Activated T-helper 2 cell treated with anti-CD3 and anti-CD28 coated beads, Interferon-gamma antibody, Interleukin-2, Interleukin-4, amounts not matched to agents 10 μg/mL and 5 μg/mL and 100 μg/mL, durations not matched to agents 14 hours and 24 hours and 36 hours (primary cell): Measurements from ENCODE around the gene CD99. TPM values are rescaled to one million over a fixed set of nuclear protein-coding genes. Genes with fewer than 3 reads are reported as not detected.
"Not testable (repeated sequence)": the region's sequence is repeated elsewhere in the genome, so short reads cannot be mapped to it uniquely, and the experiment has no call there.

Source experiments
- DNase-seq: peaks from one replicate; pipeline ENCODE4 v3.0.0; 2021; ENCODE audit warnings: low spot score
- H3K27ac Mint-ChIP-seq: one replicate; pipeline ENCODE4 v1.8.0; 2021; ENCODE audit warnings: mixed read lengths
- H3K27me3 Mint-ChIP-seq: one replicate; pipeline ENCODE4 v1.8.0; 2021; ENCODE audit warnings: low read depth, mixed read lengths
- H3K36me3 Mint-ChIP-seq: one replicate; pipeline ENCODE4 v1.8.0; 2021; ENCODE audit warnings: low read depth, mixed read lengths
- H3K4me1 Mint-ChIP-seq: one replicate; pipeline ENCODE4 v1.8.0; 2021; ENCODE audit warnings: low read depth, mixed read lengths
- H3K4me3 Mint-ChIP-seq: one replicate; pipeline ENCODE4 v1.8.0; 2021; ENCODE audit warnings: low read depth, mild to moderate bottlenecking, moderate library complexity, mixed read lengths
- H3K9me3 Mint-ChIP-seq: one replicate; pipeline ENCODE4 v1.8.0; 2021; ENCODE audit warnings: mixed read lengths
- intact Hi-C: fragments of 100-400 bp; cut with micrococcal nuclease; formaldehyde crosslinking; loops from one replicate; pipeline ENCODE4 v1.15.1; 2023
- total RNA-seq: library from RNA; stranded (reverse); gene quantifications from 2 replicates; pipeline ENCODE4 v1.2.3, GENCODE V29; 2022

Gene CD99
- total RNA-seq, 1 donor from 2014 or later: 290 TPM

- Mint-ChIP-seq H3K4me1 (no peaks in the 10 kb centered on the region), H3K27me3 (no peaks in the 10 kb centered on the region), H3K4me3 (no peak overlapping the region), H3K36me3 (no peaks in the 10 kb centered on the region), H3K9me3 (no peaks in the 10 kb centered on the region), H3K27ac (no peak overlapping the region)
- DNase-seq: no peak
- intact Hi-C loops: no loop called here
Observed at GRCh38 chrX:2658585-2659292, 32.4 kb upstream of the CD99 start.

GRCh38 chrX:2662586-2662985, 28.5 kb upstream of the CD99 start:
- no peaks in the 10 kb centered on the region for H3K4me1 Mint-ChIP-seq
- H3K36me3 Mint-ChIP-seq: no peaks in the 10 kb centered on the region
- H3K27me3 Mint-ChIP-seq: no peaks in the 10 kb centered on the region
- no peak overlapping the region for H3K4me3 Mint-ChIP-seq
- no peak for DNase-seq
- H3K9me3 Mint-ChIP-seq: no peaks in the 10 kb centered on the region
- intact Hi-C loops: no loop called here
- no peak overlapping the region for H3K27ac Mint-ChIP-seq

DNA sequence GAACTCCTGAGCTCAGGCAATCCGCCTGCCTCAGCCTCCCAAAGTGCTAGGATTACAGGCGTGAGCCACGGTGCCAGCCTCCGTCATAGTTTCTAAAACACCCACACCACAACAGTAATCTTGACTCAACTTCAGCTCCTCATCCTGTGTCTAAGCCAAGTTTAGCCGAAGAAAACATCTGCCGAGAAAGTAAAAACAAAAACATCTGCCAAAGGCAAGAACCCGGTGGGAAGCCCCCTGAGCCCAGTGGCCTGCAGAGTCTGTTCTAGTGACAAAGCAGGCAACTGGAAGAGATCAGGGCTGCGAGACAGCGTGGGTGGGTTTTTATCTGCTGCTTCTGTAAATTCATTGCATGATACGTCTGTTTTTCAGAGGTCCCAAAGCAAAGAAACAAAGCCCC, 26.6 kb upstream of the CD99 start:
- no peaks in the 10 kb centered on the region for H3K4me1 Mint-ChIP-seq
- H3K27me3 Mint-ChIP-seq: no peaks in the 10 kb centered on the region
- no peak overlapping the region for H3K27ac Mint-ChIP-seq
- intact Hi-C loops: no loop called here
- H3K4me3 Mint-ChIP-seq: no peak overlapping the region
- no peaks in the 10 kb centered on the region for H3K36me3 Mint-ChIP-seq
- H3K9me3 Mint-ChIP-seq: no peaks in the 10 kb centered on the region
- no peak for DNase-seq

GRCh38 chrX:2665387-2666304, 25.4 kb upstream of the CD99 start:
- no peak for DNase-seq
- Mint-ChIP-seq H3K9me3 (no peaks in the 10 kb centered on the region), H3K27ac (no peak overlapping the region), H3K36me3 (no peaks in the 10 kb centered on the region), H3K4me3 (no peak overlapping the region), H3K4me1 (no peaks in the 10 kb centered on the region), H3K27me3 (no peaks in the 10 kb centered on the region)
- intact Hi-C loops: no loop called here

GRCh38 chrX:2666491-2666890, 24.6 kb upstream of the CD99 start:
- no peaks in the 10 kb centered on the region for H3K36me3 Mint-ChIP-seq
- no peak overlapping the region for H3K27ac Mint-ChIP-seq
- intact Hi-C loops: no loop called here
- no peaks in the 10 kb centered on the region for H3K9me3 Mint-ChIP-seq
- DNase-seq: no peak
- H3K4me1 Mint-ChIP-seq: no peaks in the 10 kb centered on the region
- H3K27me3 Mint-ChIP-seq: no peaks in the 10 kb centered on the region
- H3K4me3 Mint-ChIP-seq: no peak overlapping the region

GRCh38 chrX:2670978-2671377, 20.1 kb upstream of the CD99 start:
- H3K27me3 Mint-ChIP-seq: no peaks in the 10 kb centered on the region
- no peak overlapping the region for H3K27ac Mint-ChIP-seq
- intact Hi-C loops: no loop called here
- H3K9me3 Mint-ChIP-seq: no peaks in the 10 kb centered on the region
- H3K36me3 Mint-ChIP-seq: no peaks in the 10 kb centered on the region
- DNase-seq: no peak
- H3K4me1 Mint-ChIP-seq: no peaks in the 10 kb centered on the region
- no peak overlapping the region for H3K4me3 Mint-ChIP-seq

- intact Hi-C loops: no loop called here
- H3K4me3 Mint-ChIP-seq: no peak overlapping the region
- H3K27ac Mint-ChIP-seq: no peak overlapping the region
- peaks cover 4% of the 10 kb centered on the region for H3K27me3 Mint-ChIP-seq
- H3K9me3 Mint-ChIP-seq: no peaks in the 10 kb centered on the region
- H3K4me1 Mint-ChIP-seq: no peaks in the 10 kb centered on the region
- no peak for DNase-seq
- H3K36me3 Mint-ChIP-seq: no peaks in the 10 kb centered on the region
Observed at GRCh38 chrX:2672084-2672483, 19.0 kb upstream of the CD99 start.

GRCh38 chrX:2673611-2674010, 17.5 kb upstream of the CD99 start:
- Mint-ChIP-seq H3K9me3 (no peaks in the 10 kb centered on the region), H3K27ac (no peak overlapping the region), H3K4me1 (no peaks in the 10 kb centered on the region), H3K4me3 (no peak overlapping the region), H3K27me3 (peaks cover 13% of the 10 kb centered on the region), H3K36me3 (no peaks in the 10 kb centered on the region)
- intact Hi-C loops: no loop called here
- no peak for DNase-seq

DNA sequence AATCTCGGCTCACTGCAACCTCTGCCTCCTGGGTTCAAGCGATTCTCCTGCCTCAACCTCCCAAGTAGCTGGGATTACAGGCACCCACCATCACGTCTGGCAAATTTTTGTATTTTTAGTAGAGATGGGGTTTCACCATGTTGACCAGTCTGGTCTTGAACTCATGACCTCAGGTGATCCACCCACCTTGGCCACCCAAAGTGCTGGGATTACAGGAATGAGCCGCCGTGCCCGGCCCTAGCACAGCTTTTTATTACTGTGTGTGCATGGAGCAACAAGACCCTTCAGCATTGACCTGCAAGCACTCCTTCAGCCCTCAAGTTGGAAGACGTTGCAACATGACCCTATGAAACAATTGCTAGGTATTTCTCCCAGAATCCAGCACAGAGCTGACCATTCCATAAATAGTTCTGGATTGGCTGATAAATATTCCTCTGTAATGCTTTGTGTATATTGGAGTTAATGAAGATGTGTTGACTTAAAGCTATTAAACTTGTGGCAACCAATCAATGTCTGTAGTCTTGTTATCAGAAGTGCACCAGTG, 15.4 kb upstream of the CD99 start:
- intact Hi-C loops, H3K36me3 Mint-ChIP-seq, H3K9me3 Mint-ChIP-seq, H3K27ac Mint-ChIP-seq, DNase-seq, H3K4me3 Mint-ChIP-seq, H3K4me1 Mint-ChIP-seq: not testable (repeated sequence)
- H3K27me3 Mint-ChIP-seq: peaks cover 15% of the 10 kb centered on the region

DNA sequence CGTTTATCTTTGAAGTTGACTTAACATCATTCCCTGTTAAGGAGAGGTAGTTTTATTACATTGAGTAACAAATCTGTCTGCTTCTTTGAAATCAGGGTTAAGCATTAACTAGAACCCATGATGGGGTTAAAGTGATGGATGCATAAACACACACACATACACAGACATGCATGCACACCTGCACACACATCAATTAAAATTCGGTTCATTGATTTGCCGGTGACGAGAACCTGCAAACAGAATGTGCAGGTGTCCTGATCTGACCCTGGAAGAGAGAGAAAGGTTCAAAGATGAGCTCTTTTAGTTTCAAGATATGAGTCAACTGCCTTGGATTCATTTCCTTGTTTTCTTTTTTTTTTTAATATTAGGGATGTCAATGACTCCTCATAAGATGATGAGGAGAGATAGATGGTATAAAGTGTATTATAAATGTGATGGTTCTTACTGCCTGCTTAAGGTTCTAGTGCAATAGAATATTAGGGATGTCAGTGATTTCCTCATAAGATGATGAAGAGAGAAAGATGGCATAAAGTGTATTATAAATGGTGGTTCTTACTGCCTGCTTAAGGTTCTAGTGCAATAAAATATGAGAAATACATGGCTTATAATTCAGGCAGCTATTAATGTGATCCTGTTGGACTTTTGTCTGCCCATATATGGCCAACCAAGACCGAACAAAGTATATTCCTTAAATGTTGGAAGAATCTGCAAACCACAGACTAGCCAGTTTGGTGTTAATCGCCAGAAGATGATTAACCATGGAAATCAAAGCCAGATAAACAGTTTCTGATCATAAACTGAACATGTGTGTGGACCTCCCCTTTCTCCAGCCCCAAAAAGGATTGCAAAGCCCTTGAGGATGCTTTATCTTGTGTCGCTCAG, 14.1 kb upstream of the CD99 start:
- H3K4me1 Mint-ChIP-seq: no peaks in the 10 kb centered on the region

DNA sequence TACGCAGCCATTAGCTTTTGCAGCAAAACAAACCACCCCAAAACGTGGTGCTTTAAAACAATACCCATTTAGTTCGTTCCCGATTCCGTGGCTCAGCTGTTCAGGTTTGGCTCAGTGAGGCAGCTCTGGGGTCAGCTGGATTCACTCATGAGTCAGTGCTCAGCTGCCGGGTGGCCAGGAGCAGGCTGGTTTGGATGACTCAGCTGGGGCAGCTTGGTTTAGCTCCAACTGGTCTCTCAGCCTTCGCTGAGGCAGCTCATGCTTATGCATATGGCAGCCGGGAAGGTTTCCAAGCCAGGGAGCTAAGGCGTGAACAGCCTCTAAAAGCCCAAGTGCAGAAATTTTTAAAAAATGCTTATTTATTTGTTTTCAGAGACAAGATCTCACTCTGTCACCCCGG, 13.3 kb upstream of the CD99 start:
- no peak overlapping the region for H3K4me3 Mint-ChIP-seq
- DNase-seq: no peak
- H3K27ac Mint-ChIP-seq: no peak overlapping the region
- H3K27me3 Mint-ChIP-seq: peaks cover 15% of the 10 kb centered on the region
- H3K4me1 Mint-ChIP-seq: no peaks in the 10 kb centered on the region
- intact Hi-C loops: no loop called here
- H3K36me3 Mint-ChIP-seq: no peaks in the 10 kb centered on the region
- no peaks in the 10 kb centered on the region for H3K9me3 Mint-ChIP-seq

More for the DNA sequence above, 14.1 kb upstream of the CD99 start:
- no peak for DNase-seq
- Mint-ChIP-seq H3K9me3 (no peaks in the 10 kb centered on the region), H3K36me3 (no peaks in the 10 kb centered on the region), H3K27ac (no peak overlapping the region), H3K4me3 (no peak overlapping the region), H3K27me3 (peaks cover 15% of the 10 kb centered on the region)
- intact Hi-C loops: no loop called here

- no peaks in the 10 kb centered on the region for H3K36me3 Mint-ChIP-seq
- intact Hi-C loops: no loop called here
- DNase-seq: no peak
- peaks cover 15% of the 10 kb centered on the region for H3K27me3 Mint-ChIP-seq
- no peak overlapping the region for H3K27ac Mint-ChIP-seq
- H3K4me1 Mint-ChIP-seq: no peaks in the 10 kb centered on the region
- no peak overlapping the region for H3K4me3 Mint-ChIP-seq
- H3K9me3 Mint-ChIP-seq: no peaks in the 10 kb centered on the region
Observed at GRCh38 chrX:2678583-2678982, 12.5 kb upstream of the CD99 start.
